Mammary epithelial cell (primary cell): Measurements from ENCODE around the gene AQP11.

ENCODE experiments used
- EZH2 ChIP-seq: IDR thresholded peaks from 2 replicates; pipeline ENCODE4 v1.6.1; 2012; ENCODE audit warnings: low read length, inconsistent platforms, borderline replicate concordance
- TF ChIP-seq, protein P1 (sequence below), 2 donors: IDR thresholded peaks in 1 of 2; conservative IDR thresholded peaks in 1 of 2; 2 replicates each; pipeline ENCODE4 v1.5.1; 2011 to 2012; ENCODE audit warnings: inconsistent platforms in 2 of 2, low read length in 2 of 2, mild to moderate bottlenecking in 2 of 2, control low read depth in 1 of 2, low read depth in 1 of 2; ENCODE audit not compliant: insufficient read depth in 1 of 2; ENCODE audit errors: extremely low read depth in 1 of 2

DNA sequence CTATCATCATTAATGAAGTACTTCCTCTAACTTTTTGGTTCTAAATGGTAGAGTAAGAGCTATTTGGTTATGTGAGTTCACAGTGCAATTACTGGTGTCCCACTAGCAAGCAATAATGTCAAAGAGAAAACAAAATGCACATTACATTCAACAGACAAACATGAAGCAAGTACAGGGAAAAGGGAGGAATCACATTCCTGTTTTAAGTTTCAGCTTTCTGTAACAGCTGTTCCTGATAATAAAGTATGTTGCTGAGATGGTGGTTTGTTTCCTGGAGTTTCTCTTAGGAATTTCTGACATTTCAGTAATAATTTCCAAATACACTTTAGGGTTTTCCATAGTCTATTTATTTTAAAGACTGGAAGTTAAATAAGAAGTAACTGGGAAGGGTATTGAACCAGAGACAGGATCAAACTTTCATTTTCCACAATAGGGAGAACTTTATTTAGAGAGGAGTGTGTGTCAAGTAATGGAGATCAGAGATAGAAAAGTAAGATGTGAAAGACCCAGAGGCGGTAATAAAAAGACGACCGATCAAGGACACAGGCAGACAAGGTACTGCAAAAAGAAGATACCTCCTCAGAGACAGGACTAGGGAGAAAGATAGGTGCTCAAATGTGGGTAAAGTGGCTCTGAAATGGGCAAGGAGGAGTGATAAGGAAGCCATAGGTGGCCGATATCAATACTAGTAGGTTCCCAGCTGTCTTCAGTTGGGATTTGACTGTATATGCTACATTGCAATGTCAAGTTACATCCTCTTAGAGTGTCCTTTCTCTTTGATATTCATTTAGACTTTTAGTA lies 68.7 kb downstream of the AQP11 start:
- TF ChIP-seq, protein P1, sequence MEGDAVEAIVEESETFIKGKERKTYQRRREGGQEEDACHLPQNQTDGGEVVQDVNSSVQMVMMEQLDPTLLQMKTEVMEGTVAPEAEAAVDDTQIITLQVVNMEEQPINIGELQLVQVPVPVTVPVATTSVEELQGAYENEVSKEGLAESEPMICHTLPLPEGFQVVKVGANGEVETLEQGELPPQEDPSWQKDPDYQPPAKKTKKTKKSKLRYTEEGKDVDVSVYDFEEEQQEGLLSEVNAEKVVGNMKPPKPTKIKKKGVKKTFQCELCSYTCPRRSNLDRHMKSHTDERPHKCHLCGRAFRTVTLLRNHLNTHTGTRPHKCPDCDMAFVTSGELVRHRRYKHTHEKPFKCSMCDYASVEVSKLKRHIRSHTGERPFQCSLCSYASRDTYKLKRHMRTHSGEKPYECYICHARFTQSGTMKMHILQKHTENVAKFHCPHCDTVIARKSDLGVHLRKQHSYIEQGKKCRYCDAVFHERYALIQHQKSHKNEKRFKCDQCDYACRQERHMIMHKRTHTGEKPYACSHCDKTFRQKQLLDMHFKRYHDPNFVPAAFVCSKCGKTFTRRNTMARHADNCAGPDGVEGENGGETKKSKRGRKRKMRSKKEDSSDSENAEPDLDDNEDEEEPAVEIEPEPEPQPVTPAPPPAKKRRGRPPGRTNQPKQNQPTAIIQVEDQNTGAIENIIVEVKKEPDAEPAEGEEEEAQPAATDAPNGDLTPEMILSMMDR (conservative IDR thresholded peaks at IDR 0.05 in 1 of 2, IDR thresholded peaks at IDR 0.05 in 1 of 2; ENCODE audit: extremely low read depth in 1 of 2, insufficient read depth in 1 of 2, low read depth in 1 of 2, low read length in 2 of 2) = no peak
- no peak for TF ChIP-seq EZH2
